GM19395 (cell line): Measurements from ENCODE around the gene SF3B3.

Experiments used
- ATAC-seq: cut with Tn5 transposase; IDR thresholded peaks from one replicate; pipeline ENCODE4 v1.9.1; 2021; ENCODE audit warnings: mild to moderate bottlenecking, moderate library complexity; ENCODE audit not compliant: unreplicated experiment

Gene SF3B3

DNA sequence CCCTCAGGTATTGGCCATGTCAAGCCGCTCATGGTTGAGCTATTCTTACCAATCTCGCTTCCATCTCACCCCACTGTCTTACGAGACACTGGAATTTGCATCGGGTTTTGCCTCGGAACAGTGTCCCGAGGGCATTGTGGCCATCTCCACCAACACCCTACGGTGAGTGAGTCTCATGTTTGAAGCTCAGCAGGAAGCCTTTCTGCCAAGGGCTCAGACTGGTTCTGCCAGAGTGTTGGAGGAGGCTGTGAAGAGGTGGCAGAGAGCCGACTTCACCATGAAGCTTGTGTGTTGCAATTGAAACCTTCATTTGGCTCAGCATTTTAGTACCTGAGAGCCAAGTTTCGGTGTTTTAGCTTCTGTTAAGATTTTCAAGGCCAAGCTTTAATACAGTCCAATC, 38.0 kb downstream of the SF3B3 start:
- no peak for ATAC-seq

DNA sequence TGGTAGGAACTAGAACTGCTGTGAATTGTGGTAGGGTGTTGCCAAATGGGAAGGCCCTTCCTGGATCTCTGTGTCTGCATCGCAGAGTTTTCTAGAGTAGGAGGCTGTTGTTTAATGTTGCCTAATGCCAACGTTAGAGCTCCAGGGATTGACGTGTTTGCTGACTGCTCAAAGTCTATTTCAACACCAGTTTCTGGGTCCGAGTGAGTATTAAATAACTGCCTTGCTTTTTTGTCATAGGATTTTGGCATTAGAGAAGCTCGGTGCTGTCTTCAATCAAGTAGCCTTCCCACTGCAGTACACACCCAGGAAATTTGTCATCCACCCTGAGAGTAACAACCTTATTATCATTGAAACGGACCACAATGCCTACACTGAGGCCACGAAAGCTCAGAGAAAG, 40.0 kb downstream of the SF3B3 start:
- no peak for ATAC-seq

DNA sequence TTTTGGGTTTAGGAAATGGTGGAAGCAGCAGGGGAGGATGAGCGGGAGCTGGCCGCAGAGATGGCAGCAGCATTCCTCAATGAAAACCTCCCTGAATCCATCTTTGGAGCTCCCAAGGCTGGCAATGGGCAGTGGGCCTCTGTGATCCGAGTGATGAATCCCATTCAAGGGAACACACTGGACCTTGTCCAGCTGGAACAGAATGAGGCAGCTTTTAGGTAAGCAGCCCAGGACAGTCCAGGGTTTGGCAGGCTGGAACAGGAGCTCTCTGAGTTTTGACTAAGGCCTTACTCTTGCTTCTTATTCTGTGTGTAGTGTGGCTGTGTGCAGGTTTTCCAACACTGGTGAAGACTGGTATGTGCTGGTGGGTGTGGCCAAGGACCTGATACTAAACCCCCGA, 41.4 kb downstream of the SF3B3 start:
- no peak for ATAC-seq

DNA sequence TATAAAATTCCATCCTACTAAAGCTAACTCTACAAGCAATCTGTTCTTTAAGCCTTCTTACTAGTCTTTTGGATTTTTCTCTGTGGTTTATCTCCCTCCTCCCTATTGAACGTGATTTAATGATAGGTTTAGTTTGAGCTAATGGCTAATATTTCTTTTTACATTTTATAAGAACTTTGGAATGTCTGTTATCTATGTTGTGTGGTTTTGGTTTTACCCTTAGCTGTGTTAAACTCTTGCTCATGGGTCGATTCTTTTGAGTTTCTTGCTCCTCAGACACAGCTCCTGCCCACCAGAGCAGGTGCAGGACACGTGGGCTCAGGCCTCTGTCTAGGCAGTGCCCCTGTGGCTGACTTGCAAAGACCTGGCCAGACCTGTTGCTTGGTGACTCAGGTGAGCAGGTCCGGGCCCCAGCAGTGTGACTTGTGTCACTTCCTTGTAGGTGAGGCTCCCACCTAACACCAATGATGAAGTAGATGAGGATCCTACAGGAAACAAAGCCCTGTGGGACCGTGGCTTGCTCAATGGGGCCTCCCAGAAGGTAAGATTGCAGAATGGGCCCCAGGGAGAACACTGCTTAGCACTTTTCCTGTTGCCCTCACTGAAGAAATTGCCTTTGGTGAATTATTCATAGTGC, 45.1 kb downstream of the SF3B3 start:
- ATAC-seq = no peak

DNA sequence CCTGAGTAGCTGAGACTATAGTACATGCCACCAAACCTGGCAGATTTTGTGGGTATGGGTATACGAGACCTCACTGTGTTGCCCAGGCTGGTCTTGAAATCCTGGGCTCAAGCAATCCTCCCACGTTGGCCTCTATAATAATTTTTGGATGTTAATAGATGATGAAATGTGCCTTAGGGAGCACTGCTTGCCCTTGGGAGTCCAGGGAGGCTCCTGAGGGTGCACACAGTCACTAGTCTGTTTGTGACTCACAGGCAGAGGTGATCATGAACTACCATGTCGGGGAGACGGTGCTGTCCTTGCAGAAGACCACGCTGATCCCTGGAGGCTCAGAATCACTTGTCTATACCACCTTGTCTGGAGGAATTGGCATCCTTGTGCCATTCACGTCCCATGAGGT, 46.1 kb downstream of the SF3B3 start:
- no peak for ATAC-seq

DNA sequence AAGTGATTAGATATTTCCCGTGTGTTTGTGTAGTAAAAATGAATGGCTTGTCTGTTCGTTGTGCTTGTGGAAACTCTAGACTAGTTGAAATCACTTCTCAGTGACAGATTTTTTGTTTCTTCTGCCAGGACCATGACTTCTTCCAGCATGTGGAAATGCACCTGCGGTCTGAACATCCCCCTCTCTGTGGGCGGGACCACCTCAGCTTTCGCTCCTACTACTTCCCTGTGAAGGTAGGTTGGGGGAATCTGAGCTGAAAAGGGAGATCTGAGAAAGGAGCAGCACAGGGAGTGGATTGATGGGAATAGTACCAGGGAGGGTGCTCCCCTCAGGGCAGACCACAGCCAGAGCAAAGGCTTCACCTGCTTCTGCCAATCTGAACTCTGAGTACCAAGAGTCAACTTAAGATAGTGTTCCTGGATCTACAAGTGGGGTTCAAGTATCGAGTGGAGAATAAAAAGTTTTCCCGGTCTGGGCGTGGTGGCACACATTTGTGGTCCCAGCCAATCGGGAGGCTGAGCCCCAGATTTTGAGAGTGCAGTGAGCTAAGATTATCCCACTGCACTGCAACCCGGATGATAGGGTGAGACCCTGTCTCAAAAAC, 47.5 kb downstream of the SF3B3 start:
- ATAC-seq = no peak

DNA sequence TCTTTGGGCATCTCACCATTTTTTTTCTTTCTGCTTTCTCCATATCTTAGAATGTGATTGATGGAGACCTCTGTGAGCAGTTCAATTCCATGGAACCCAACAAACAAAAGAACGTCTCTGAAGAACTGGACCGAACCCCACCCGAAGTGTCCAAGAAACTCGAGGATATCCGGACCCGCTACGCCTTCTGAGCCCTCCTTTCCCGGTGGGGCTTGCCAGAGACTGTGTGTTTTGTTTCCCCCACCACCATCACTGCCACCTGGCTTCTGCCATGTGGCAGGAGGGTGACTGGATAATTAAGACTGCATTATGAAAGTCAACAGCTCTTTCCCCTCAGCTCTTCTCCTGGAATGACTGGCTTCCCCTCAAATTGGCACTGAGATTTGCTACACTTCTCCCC, 48.0 kb downstream of the SF3B3 start:
- ATAC-seq = no peak

DNA sequence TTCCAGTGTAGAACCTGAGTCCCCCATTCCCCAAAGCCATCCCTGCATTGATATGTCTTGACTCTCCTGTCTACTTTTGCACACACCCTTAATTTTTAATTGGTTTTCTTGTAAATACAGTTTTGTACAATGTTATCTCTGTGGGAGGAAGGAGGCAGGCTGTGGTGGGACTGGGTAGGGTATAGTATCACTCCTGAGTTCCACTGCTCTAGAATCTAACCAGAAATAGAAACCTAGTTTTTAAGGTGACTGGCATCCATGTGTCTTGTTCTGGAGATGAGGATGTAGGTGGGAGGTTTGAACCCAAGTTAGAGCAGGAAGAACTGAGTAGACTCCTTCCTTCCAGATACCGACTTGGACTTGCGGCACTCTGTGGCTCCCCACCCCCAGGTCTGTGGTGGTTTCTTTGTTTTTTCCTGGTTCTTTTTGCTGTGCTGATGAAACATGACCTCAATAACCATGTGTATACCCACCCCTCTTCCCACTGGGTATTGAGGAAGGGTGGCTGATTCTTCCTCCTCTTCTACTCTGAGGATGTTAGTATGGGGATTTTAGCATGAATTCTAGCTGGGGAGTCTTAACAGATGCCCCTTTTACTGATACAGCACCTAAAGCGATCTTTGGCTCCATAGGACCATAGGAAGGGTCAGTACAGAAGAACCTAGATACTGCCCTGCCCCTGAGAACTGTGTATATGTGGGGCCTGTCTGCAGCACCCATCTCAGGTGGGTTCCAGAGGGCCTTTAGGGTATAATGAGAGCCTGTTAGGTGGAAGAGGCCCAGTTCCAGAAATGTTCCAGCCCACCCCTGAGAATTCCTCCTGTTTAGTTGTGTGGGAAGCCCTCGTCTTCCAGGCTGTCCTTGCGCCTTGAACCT, 48.7 kb downstream of the SF3B3 start:
- no peak for ATAC-seq

DNA sequence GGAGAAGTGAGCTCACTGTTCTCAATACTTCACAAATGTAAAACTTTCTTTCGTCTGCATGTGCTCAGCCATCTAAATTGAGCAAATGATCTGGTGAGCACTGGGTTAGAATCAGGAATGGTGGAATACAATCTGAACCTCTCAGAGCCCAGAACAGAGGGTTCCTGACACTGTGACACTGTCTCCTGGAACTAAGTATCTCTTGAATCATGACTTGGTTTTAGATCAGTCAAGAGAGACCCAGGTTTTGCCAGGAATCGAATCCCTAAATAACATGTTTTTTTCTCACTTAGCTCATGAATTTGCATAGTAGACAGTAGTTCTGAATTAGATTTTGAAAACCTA, 49.3 kb downstream of the SF3B3 start:
- ATAC-seq = no peak

DNA sequence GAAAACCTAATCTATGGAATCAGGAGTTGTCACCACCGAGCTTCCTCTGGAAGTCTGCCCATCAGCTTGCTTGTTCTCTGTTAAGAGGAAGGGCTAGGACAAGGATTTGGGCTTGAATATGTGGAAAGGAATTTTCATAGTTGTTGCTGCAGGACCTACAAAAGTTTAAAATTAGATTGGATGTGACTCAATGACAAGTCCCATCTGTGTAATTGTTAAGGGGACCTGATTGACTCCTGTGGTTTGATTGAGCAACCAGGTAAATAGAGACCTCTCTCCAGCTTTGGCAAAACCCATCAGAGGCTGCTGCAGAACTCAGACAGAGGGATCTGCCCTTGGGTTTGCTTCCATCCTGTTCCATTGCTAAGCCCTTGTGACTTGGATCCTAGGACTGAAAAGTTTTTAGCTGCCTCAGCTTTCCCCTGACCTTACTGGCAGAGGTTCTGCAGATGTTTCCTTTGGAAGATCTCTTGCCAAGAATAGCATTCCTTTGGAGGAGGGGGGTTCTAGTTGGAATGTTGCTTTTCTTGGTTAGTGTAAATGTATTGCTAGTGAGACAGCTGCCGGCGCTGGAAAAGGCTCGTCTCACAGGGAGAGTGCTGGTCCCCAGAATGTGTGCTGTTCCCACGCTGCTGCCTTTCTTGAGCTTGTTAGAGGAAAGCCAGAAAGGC, 50.0 kb downstream of the SF3B3 start:
- ATAC-seq = no peak

DNA sequence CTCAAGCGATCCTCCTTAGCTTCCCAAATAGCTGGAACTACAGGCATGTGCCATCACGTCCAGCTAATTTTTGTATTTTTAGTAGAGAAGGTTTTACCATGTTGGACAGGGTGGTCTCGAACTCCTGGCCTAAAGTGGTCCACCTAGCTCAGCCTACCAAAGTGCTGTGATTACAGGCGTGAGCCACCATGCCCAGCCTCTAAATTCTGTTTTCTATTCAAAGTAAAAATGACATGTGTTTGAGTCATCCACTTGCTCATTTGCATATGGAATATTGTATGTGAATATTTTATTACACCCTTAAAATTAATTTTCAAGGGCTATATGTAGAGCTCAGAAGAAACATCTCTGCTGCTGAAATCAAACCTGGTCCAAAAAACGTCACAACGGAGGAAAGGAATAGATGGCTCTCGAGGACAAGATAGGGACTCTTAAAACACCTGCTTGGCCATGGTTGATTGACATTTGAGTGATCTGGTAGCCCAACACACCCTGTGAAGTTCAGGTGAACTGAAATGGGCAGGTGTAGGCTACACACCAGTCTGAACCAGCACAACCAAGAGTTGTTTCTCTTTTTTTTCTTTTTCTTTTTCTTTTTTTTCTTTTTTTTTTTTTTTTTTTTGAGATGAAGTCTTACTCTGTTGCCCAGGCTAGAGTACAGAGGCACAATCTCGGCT, 51.1 kb downstream of the SF3B3 start:
- no peak for ATAC-seq

DNA sequence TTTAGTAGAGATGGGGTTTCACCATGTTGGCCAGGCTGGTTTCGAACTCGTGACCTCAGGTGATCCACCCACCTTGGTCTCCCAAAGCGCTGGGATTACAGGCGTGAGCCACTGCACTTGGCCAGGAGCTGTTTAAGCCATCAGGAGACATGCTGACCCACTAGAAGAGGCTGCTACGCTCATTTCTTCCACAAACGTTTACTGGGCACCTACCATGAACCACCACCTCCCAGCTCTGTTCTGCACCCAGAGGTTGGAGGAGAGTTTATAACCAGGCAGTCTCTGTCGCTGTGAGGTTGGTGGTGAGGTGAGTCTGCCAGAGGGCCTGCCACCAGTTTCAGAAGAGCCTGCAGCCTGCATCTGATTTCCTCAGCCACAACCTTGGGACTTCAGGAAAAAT, 51.8 kb downstream of the SF3B3 start:
- ATAC-seq = no peak

DNA sequence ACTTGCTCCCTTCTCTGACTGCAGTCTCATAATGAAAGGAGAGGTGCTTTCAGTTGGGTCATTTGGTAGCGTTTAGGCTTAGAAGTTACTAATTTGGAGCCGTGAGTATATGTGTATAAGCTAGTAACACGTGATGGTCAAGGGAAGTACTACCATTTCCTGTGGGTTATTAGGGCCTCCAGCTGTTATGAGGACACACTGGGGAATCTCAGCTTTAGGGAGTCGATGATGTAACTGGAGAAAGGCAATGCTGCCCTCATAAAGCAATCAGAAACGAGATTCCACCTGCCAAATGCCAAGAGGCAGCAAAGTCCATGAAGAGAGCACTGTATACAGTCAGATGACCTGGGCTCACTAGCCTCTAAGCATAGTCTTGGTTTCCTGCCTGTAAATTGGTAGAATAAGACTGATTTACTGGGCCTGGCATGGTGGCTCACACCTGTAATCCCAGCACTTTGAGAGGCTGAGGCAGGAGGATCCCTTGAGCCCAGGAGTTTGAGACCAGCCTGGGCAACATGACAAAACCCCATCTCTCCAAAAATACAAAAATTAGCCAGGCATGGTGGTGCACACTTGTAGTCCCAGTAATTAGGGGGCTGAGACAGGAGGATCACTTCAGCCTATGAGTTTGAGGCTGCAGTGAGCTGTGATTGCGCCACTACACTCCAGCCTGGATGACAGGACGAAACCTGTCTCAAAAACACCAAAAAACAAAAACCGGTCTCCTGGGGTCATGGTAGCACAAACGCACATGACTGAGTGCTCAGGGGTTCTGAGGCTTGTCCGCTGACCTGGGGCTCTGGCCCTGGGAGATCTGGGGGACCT, 53.0 kb downstream of the SF3B3 start:
- peak; percentile 85 for ATAC-seq

DNA sequence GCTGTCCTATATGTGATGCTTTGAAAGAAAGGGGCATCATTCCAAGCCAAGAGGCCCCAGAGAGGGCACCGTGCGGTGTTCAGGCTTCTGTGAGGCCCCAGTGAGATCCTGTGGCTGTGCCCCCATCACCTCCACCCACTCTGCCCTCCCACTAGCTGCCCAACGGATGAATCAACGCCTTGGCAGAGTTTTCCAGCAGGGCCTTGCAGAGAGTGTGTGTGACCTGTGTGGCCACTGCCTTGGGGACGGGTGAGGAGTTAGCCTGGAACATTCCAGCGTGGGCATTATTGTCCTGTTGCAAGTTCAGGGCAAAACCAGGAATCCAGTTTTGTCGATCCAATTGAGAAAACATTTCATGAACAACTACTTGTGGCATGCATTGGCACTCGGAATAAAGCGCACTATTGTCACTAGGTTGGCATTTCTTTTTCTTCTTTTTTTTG, 53.7 kb downstream of the SF3B3 start:
- ATAC-seq = no peak

DNA sequence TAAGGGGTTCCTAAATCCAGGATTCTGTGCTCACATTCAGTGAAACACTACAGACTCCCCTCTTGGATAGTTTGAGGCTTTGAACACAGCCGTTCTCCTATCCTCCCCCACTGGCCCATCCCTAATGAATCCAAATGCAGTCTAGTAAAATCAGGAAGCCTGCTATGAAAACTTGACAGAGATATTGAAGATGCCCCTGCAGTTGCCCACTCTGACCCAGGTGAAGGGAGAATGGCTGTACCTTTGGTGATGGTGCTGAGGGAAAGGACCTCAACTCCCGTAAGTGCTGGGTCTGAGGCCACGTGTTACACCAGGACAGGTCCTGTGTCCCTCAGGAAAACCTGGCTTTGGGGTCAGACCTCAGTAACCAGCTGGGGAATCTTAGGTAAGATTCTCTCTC, 54.4 kb downstream of the SF3B3 start:
- ATAC-seq = no peak

DNA sequence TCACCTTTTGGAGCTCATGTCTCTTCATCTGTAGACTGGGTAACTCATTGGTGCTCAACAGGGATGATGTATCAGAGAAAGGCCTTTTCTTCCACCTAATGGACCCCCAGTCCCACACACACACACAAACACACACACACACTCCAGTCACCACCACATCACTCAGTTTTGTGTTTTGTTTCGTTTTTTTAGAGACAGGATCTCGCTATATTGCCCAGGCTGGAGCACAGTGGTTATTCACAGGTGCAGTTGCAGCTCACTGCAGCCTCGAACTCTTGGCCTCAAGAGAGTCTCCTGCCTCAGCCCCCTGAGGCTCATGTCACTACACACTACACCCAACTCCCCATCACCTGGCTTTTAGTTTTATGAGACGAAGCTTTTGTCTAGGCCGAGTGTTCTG, 55.6 kb downstream of the SF3B3 start:
- no peak for ATAC-seq

DNA sequence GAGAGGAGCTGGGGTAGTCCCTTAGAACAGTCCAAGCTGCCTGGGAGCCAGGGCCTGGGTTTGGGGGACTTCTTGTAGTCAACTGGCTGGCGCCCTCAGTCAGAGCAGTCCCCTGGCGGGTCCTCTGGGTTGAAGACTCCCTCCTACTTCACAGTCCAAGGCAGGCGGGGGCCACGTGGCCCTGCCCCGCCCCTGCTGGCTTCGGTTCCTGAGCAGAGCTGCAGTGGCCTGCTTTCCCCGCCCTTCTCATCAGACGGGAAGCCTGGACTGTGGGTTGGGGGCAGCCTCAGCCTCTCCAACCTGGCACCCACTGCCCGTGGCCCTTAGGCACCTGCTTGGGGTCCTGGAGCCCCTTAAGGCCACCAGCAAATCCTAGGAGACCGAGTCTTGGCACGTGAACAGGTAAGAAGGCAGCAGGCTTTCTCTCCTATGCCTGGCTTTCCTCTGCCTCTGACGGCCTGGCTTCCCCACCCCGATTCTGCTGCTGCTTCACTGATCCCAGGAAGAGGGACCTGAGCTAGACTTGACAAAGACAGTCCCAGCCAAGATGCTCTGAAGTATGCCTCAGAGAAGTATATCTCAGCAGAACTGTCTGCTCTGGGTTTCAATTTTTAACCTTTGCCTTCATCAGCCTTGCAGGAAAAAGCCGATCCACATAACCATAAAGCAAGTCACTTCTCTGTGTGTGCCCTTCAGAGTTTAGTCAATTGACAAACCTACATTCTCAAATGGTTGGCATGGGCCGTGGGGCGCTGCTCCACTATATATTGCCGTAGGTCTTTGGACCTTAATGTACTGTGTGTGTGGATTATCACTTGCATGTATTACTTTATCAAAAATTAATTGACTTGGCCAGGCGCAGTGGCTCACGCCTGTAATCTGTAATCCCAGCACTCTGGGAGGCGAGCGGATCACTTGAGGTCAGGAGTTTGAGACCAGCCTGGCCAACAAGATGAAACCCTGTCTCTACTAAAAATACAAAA, 56.3 kb downstream of the SF3B3 start:
- ATAC-seq = no peak

DNA sequence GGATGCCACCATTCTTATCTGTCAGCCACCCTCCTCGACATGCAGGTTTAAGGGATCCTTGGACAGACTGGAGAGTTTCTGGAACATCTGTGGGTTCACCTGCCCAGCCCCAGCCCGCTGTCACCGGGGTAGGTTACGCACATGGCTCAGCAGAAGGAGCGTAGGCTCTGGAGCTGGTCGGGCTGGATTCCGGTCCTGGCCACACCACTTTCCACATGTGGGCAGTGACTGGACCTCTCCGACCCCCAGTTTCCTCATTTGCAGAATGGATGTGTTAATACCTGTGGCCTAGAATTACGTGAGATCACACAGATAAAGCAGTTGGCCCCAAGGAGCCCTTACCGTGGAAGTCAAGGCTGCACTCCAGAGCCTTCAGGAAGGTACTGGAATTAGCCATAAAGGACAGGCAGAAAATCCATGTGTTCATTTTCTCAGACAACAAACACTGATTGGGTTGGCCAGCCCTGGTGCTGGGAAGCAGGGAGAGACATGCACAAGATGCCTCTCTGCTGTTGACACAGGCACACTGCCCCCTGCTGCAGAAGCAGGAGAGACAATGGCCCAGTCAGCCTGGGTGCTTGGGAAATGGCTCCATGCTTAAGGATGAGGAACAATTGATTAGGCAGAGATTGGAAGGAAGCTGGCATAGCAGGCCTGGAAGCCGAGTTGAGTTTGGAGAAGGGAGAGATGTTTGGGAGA, 58.8 kb downstream of the SF3B3 start:
- no peak for ATAC-seq
